H9 (cell line): ENCODE data around the gene TSC22D3. TPM values are rescaled to one million over a fixed set of nuclear protein-coding genes. Genes with fewer than 3 reads are reported as not detected.

Experiments used
- DNase-seq: peaks from one replicate; pipeline ENCODE4 v3.0.0-alpha.2; 2017
- H2AFZ ChIP-seq: one replicate; pipeline ENCODE4 v1.6.1; 2013; ENCODE audit warnings: mild to moderate bottlenecking, low read length, control low read depth, moderate library complexity
- H2AK5ac ChIP-seq: 2 replicates; pipeline ENCODE4 v1.6.1; 2013; ENCODE audit warnings: low read length, control low read depth, mixed read lengths; ENCODE audit not compliant: insufficient read length
- H2BK120ac ChIP-seq: one replicate; pipeline ENCODE4 v1.6.1; 2013; ENCODE audit warnings: low read depth, mild to moderate bottlenecking, low read length, control low read depth, inconsistent platforms; ENCODE audit not compliant: poor library complexity, severe bottlenecking
- H2BK12ac ChIP-seq: 2 replicates; pipeline ENCODE4 v1.6.1; 2013; ENCODE audit warnings: low read length, control low read depth, mixed read lengths, low read depth; ENCODE audit not compliant: insufficient read length
- H2BK15ac ChIP-seq: 2 replicates; pipeline ENCODE4 v1.6.1; 2013; ENCODE audit warnings: low read depth, low read length, control low read depth
- H2BK20ac ChIP-seq: one replicate; pipeline ENCODE4 v1.6.1; 2013; ENCODE audit warnings: low read depth, mild to moderate bottlenecking, low read length, control low read depth, inconsistent platforms; ENCODE audit not compliant: poor library complexity, severe bottlenecking
- H2BK5ac ChIP-seq: 2 replicates; pipeline ENCODE4 v1.6.1; 2013; ENCODE audit warnings: low read length, control low read depth, mixed read lengths; ENCODE audit not compliant: insufficient read length
- H3K14ac ChIP-seq: 2 replicates; pipeline ENCODE4 v1.6.1; 2013; ENCODE audit warnings: low read length, control low read depth; ENCODE audit not compliant: insufficient read depth
- H3K18ac ChIP-seq: 2 replicates; pipeline ENCODE4 v1.6.1; 2013; ENCODE audit warnings: low read depth, mild to moderate bottlenecking, mixed read lengths, low read length, control low read depth; ENCODE audit not compliant: insufficient read length
- H3K23ac ChIP-seq: 2 replicates; pipeline ENCODE4 v1.6.1; 2013; ENCODE audit warnings: low read length, control low read depth, mixed read lengths, low read depth; ENCODE audit not compliant: insufficient read length
- H3K23me2 ChIP-seq: 2 replicates; pipeline ENCODE4 v1.6.1; 2013; ENCODE audit warnings: low read depth, mild to moderate bottlenecking, mixed read lengths, low read length, control low read depth; ENCODE audit not compliant: insufficient read length, poor library complexity, severe bottlenecking
- H3K27ac ChIP-seq: 2 replicates; pipeline ENCODE4 v1.5.1; 2013; ENCODE audit warnings: low read length, control low read depth, mixed read lengths, low read depth; ENCODE audit not compliant: insufficient read length
- H3K27me3 ChIP-seq: 2 replicates; pipeline ENCODE4 v1.6.1; 2013; ENCODE audit warnings: low read length, control low read depth, inconsistent platforms; ENCODE audit not compliant: insufficient read depth
- H3K4ac ChIP-seq: 2 replicates; pipeline ENCODE4 v1.6.1; 2013; ENCODE audit warnings: low read depth, mild to moderate bottlenecking, control low read depth, inconsistent platforms, low read length, moderate library complexity
- H3K4me1 ChIP-seq: 2 replicates; pipeline ENCODE4 v1.6.1; 2013; ENCODE audit warnings: low read length, control low read depth, inconsistent platforms; ENCODE audit not compliant: insufficient read depth
- H3K4me2 ChIP-seq: 2 replicates; pipeline ENCODE4 v1.6.1; 2013; ENCODE audit warnings: low read length, control low read depth, mixed read lengths; ENCODE audit not compliant: insufficient read length, insufficient read depth
- H3K56ac ChIP-seq: 2 replicates; pipeline ENCODE4 v1.6.1; 2013; ENCODE audit warnings: low read depth, mild to moderate bottlenecking, mixed read lengths, low read length, control low read depth; ENCODE audit not compliant: insufficient read length
- H3K79me1 ChIP-seq: 2 replicates; pipeline ENCODE4 v1.6.1; 2013; ENCODE audit warnings: low read depth, mild to moderate bottlenecking, moderate library complexity, low read length, control low read depth, inconsistent platforms; ENCODE audit not compliant: insufficient read depth, poor library complexity, severe bottlenecking
- H3K79me2 ChIP-seq: 2 replicates; pipeline ENCODE4 v1.6.1; 2013; ENCODE audit warnings: low read length, control low read depth, inconsistent platforms; ENCODE audit not compliant: insufficient read depth
- H3K9ac ChIP-seq: 2 replicates; pipeline ENCODE4 v1.6.1; 2013; ENCODE audit warnings: low read length, control low read depth, mixed read lengths; ENCODE audit not compliant: insufficient read length; ENCODE audit errors: extremely low read depth
- H3K9me3 ChIP-seq: one replicate; pipeline ENCODE4 v1.6.1; 2013; ENCODE audit warnings: low read depth, low read length, inconsistent platforms; ENCODE audit not compliant: control insufficient read depth
- H3T11ph ChIP-seq: one replicate; pipeline ENCODE4 v1.6.1; 2013; ENCODE audit warnings: mild to moderate bottlenecking, low read length, control low read depth, inconsistent platforms
- H4K20me1 ChIP-seq: one replicate; pipeline ENCODE4 v1.6.1; 2013; ENCODE audit not compliant: control insufficient read depth, insufficient read length, insufficient read depth
- H4K5ac ChIP-seq: 2 replicates; pipeline ENCODE4 v1.6.1; 2013; ENCODE audit warnings: low read depth, mild to moderate bottlenecking, mixed read lengths, low read length, control low read depth; ENCODE audit not compliant: insufficient read length
- H4K8ac ChIP-seq: replicated peaks from 2 replicates; pipeline ENCODE4 v1.6.1; 2013; ENCODE audit warnings: low read length, control low read depth, mixed read lengths, low read depth; ENCODE audit not compliant: insufficient read length
- H4K91ac ChIP-seq: 2 replicates; pipeline ENCODE4 v1.6.1; 2013; ENCODE audit warnings: low read depth, mild to moderate bottlenecking, moderate library complexity, mixed read lengths, low read length, control low read depth; ENCODE audit not compliant: insufficient read length
- H3K27ac Mint-ChIP-seq, 3 experiments: 2 replicates in 2 of 3; 3 replicates in 1 of 3; pipeline ENCODE4 v1.8.0; 2020 to 2021; ENCODE audit warnings: mixed read lengths in 3 of 3, mild to moderate bottlenecking in 1 of 3, moderate library complexity in 1 of 3
- H3K27me3 Mint-ChIP-seq: 2 replicates; pipeline ENCODE4 v1.8.0; 2021; ENCODE audit warnings: low read depth, mild to moderate bottlenecking, moderate library complexity, mixed read lengths
- H3K36me3 Mint-ChIP-seq, 3 experiments: 2 replicates in 2 of 3; 3 replicates in 1 of 3; pipeline ENCODE4 v1.8.0; 2020 to 2021; ENCODE audit warnings: low read depth in 3 of 3, mixed read lengths in 3 of 3; ENCODE audit not compliant: insufficient read depth in 1 of 3
- H3K4me1 Mint-ChIP-seq, 2 experiments: 2 replicates each; pipeline ENCODE4 v1.8.0; 2020; ENCODE audit warnings: mixed read lengths in 2 of 2
- H3K4me3 Mint-ChIP-seq, 2 experiments: 2 replicates in 1 of 2; 3 replicates in 1 of 2; pipeline ENCODE4 v1.8.0; 2020 to 2021; ENCODE audit warnings: mild to moderate bottlenecking in 2 of 2, mixed read lengths in 2 of 2, moderate library complexity in 1 of 2
- H3K9me3 Mint-ChIP-seq, 2 experiments: 2 replicates in 1 of 2; 3 replicates in 1 of 2; pipeline ENCODE4 v1.8.0; 2020; ENCODE audit warnings: mild to moderate bottlenecking in 2 of 2, mixed read lengths in 2 of 2, moderate library complexity in 1 of 2
- total RNA-seq: library from RNA; stranded (reverse); gene quantifications from 2 replicates; pipeline ENCODE4 v1.2.1, GENCODE V29; 2021
- TF ChIP-seq, protein P1 (sequence below): fragments of 200-600 bp; sonication (generic); conservative IDR thresholded peaks from 3 replicates; pipeline ENCODE4 v1.8.0; 2021; ENCODE audit warnings: antibody characterized with exemption, mild to moderate bottlenecking

The TSC22D3 gene
- total RNA-seq, 1 experiment from 2014 or later = 10.5 TPM

DNA sequence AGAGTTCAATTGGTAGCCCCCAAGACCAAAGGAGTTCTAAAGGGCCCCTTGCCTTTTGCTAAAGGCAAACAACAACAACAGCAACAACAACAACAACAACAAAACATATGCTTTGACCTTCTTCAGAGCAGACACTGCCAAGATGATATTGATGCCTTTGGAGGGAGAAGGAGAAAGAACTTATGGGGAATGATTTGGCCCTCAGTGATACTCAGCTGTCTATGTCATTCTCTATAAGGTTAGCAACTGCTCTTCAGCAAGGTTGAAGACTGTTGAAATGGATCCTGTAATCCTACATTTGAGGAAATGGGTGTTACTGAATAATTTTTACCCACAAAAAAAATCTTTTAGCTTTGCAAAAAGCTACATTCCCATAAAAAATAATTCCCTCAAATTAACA lies 74.8 kb downstream of the TSC22D3 start:
- Mint-ChIP-seq H3K4me3 (no peak overlapping the region), H3K9me3 (peaks cover 0 to 50% of the 10 kb centered on the region in 2 experiments; a peak in 3 of 5 replicates), H3K27ac (no peak overlapping the region), H3K27me3 (no peaks in the 10 kb centered on the region; the same call in none of the 2 replicates), H3K4me1 (peaks cover 5 to 31% of the 10 kb centered on the region in 2 experiments), H3K36me3 (peaks cover 0 to 3% (median 0%) of the 10 kb centered on the region in 3 experiments; a peak in 2 of 7 replicates)
- Histone ChIP-seq H2BK120ac (no peak overlapping the region), H3K27ac (no peak overlapping the region), H3K4me1 (no peaks in the 10 kb centered on the region; the same call in 1 of the 2 replicates), H3K79me2 (no peaks in the 10 kb centered on the region), H3K18ac (no peak overlapping the region), H3K4me2 (no peak overlapping the region), H3K56ac (no peak overlapping the region), H2AFZ (no peak overlapping the region), H3K27me3 (no peaks in the 10 kb centered on the region; the same call in 1 of the 2 replicates), H4K91ac (no peak overlapping the region), H3K79me1 (no peaks in the 10 kb centered on the region), H3K4ac (no peak overlapping the region), H3K23me2 (no peaks in the 10 kb centered on the region), H3K23ac (no peak overlapping the region), H2AK5ac (no peak overlapping the region), H3K9me3 (no peaks in the 10 kb centered on the region), H3T11ph (no peak overlapping the region), H3K9ac (no peak overlapping the region), H2BK15ac (no peak overlapping the region), H2BK5ac (no peak overlapping the region), H3K14ac (no peak overlapping the region), H4K5ac (no peak overlapping the region), H4K8ac (no peak overlapping the region), H4K20me1 (no peaks in the 10 kb centered on the region), H2BK20ac (no peak overlapping the region), H2BK12ac (no peak overlapping the region)
- no peak for DNase-seq
- TF ChIP-seq, protein P1, sequence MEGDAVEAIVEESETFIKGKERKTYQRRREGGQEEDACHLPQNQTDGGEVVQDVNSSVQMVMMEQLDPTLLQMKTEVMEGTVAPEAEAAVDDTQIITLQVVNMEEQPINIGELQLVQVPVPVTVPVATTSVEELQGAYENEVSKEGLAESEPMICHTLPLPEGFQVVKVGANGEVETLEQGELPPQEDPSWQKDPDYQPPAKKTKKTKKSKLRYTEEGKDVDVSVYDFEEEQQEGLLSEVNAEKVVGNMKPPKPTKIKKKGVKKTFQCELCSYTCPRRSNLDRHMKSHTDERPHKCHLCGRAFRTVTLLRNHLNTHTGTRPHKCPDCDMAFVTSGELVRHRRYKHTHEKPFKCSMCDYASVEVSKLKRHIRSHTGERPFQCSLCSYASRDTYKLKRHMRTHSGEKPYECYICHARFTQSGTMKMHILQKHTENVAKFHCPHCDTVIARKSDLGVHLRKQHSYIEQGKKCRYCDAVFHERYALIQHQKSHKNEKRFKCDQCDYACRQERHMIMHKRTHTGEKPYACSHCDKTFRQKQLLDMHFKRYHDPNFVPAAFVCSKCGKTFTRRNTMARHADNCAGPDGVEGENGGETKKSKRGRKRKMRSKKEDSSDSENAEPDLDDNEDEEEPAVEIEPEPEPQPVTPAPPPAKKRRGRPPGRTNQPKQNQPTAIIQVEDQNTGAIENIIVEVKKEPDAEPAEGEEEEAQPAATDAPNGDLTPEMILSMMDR = no peak
